Stimulated activated CD4-positive, alpha-beta T cell treated with anti-CD3 and anti-CD28 coated beads, Interleukin-12 subunit alpha, Interleukin-12 subunit beta, amount 100 ng/mL, for 4 hours (primary cell): ENCODE data around the gene ALG10.
A peak's percentile ranks its signal among the peaks of the same experiment; 100 is the strongest.
"Not testable (repeated sequence)": the region's sequence is repeated elsewhere in the genome, so short reads cannot be mapped to it uniquely, and the experiment has no call there.

Source experiments
- DNase-seq: peaks from one replicate; pipeline ENCODE4 v3.0.0-alpha.2; 2020

Gene ALG10

DNA sequence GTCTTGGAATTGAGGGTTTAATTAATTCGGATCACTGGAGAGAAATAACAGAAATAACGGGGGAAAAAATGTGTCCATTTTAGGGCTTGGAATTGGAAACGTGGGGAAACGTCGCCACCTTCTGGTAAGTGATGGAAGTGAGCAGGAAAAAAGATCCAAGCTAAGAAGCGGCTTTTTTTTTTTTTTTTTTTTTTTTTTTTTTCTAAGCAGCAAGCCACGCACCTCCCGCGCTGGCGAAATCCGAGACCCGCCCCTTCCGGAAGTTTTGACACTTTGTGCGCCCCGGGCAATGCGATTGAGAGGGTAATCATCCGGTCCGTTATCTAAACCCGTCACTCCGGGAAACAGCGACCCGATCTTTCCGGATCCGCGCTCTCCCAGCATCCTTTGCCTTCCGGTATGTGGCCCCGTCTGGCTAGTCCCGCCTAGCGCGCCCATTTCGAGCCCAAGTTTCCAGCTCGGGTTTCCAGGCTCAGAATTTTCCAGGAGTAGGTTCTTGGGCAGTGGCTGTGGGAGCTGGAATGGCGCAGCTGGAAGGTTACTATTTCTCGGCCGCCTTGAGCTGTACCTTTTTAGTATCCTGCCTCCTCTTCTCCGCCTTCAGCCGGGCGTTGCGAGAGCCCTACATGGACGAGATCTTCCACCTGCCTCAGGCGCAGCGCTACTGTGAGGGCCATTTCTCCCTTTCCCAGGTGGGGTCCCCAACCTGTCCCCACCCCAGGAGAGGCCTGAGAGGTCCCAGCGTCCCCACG lies at the start of gene ALG10:
TSS of gene ALG10 (plus strand) at position 418 of the 752 bp plus-strand sequence. CDS start at position 522, 104 bp downstream.
- peak; percentile 90 for DNase-seq

DNA sequence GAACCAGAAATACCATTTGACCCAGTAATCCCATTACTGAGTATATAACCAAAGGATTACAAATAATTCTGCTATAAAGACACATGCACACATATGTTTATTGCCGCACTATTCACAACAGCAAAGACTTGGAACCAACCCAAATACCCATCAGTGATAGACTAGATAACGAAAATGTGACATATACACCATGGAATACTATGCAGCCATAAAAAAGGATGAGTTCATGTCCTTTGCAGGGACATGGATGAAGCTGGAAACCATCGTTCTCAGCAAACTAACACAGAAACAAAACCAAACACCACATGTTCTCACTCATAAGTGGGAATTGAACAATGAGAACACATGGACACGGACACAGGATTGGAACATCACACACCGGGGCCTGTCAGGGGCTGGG lies 49.4 kb upstream of the ALG10 start:
- DNase-seq, result not testable (repeated sequence)

DNA sequence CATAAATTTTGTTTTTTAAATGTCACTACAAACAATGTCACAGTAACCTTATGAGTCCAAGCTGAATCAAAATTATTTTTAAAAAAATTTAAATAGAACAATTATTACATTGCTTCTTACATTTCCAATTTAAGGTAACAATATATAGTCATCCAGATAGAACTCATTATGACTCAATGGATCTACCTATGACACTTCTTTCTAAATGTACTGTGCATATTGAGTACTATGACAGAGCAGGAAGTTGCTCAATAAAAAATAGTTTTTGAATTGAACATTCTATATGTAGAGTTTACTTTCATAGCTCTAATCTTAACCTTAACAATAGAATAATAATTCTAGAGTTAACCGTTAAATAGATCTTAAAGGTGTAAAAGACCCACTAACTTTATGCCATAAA lies 44.4 kb upstream of the ALG10 start:
- DNase-seq, result no peak

DNA sequence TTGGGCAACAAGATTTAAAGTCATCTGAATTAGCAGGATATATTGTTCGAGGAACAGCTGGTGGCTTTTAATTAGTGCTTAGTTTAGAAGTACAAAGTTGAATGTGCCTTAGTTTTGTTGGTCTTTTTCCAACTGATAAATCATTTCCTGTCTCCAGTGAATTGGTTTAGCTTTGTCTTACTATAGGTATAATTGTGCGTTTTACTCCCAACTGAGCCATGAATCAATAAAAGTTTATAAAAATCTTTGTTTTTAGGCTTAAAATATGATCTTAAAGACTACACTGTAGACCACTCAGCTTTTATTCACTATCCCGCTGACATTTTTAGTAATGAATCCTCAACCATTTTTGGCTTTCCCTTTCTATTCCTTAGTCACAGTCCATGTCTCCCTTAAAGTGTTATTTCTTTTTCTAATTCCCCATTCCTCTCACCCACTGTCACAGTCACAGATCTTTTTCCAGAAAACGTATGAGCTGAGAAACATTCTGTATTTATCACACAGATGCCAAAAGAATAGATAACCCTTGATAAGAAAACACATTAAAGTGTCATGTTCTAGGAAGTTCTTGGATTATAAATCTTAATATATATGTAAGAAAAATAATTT lies 34.0 kb upstream of the ALG10 start:
- DNase-seq, result no peak

DNA sequence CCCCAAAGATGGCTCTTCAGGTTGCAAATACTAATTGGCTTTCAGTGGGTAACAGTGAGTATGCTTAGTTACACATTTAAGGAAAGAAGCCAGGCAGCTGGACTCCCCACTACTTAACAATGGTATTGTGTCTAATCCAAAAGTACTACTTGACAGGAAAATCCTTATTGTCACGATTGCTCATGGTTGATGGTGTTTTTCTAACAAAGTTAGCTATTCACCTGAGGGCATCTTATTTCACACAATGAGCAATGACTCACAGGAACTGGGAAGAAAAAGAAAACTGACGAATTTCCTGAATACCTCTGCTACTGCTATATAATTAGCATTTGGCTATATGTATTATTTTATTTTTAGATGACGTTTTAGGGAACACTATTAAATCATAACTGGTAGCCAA lies 33.4 kb upstream of the ALG10 start:
- no peak for DNase-seq

DNA sequence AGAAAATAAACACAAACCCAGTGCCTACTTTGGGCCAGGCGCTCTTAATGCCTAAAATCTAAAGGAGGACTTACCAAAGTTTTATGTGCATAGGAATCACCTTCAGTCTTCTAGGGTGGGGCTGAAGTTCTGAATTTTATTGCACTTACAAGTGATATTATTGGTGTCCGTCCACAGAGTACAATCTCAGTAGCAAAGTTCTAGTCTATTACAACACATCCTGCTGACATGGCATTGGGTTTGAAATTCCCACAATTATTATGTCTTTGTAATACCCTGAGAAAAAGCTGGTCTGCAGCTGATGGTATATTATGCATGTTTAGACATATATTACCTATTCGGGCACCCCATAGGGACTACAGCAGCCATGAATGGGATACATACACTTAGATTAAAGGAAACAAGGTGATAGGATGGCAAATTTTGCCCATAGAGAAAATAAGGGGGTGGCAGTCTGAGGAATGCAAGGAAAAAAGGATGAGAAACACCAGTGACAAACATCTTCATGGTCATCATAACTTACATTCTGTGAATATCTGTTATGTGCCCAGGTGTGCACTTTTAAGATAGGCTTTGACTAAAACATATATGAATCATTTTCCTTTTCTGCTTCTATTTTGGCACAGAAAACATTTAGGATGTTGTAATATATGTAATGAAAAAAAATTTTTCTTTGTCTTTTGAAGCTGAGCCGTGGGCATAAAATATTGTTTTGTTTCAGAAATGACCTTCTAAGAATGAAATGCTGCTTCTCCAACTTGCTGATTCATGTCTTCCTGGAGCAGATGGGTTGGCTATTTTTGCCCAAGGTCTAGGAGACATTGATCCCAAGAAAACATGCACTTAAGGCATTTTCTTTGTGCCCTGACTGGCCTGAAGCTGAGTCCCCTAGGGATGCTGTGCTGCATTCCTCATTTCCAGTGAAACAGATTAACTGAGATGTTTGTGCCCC lies 27.2 kb upstream of the ALG10 start:
- DNase-seq, result no peak

GRCh38 chr12:34008835-34009234 lies 13.5 kb upstream of the ALG10 start:
- not testable (repeated sequence) for DNase-seq

- no peak for DNase-seq
These were observed 5.9 kb upstream of the ALG10 start for GRCh38 chr12:34016361-34016760.

DNA sequence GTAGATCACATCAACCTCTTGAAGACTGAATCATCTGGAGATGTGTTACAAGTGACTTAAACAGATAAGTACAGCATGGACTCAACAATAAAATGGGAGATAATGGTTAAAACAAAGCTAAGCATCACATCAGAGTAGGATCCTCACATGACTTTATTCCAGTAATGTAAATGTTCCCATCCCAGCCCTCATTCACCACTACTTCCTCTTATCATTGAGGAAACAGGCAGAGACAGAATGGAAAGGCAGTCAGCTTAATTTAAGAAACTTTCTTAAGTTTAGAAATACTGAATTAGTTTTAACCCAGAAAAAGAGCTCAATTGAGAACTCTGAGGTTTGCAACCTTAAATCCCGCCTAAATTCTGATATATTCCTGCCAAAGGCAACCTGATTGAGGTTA lies 1.2 kb upstream of the ALG10 start:
- DNase-seq, result no peak

DNA sequence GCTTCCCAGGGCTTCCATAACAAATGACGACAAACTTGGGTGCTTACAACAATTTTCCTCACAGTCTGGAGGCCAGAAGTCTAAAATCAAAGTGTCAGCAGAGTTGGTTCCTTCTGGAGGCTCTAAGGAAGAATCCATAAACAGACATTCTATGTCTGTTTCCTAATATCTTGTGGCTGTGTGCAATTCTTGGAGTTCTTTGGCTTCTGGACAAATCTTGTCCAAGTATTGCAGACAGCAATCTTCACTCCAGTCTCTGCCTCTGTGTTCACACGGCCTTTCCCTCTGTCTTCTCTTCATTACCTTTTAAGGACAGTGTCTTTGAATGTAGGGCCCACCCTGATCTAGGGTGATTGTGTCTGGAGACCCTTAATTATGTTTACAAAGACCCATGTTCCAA lies 5.4 kb downstream of the ALG10 start:
- not testable (repeated sequence) for DNase-seq

DNA sequence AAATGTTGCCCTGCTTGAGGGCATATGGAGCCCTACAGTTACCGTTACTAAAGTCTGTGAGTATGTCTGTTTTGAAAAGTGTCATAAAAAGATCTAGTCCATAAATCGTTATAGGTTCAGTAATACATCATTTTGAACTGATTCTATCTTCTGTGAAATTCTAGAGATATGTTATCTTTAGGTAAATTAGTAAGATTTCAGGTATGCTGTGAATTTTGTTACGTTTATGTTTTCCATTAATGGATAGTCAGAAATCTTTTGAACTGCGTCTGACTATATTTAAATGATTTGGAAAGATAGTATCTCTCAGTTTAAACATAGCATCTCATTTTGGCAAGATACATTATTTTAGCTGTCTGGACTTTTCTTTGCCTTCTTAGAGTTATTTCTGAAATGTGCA lies 8.3 kb downstream of the ALG10 start:
- no peak for DNase-seq

DNA sequence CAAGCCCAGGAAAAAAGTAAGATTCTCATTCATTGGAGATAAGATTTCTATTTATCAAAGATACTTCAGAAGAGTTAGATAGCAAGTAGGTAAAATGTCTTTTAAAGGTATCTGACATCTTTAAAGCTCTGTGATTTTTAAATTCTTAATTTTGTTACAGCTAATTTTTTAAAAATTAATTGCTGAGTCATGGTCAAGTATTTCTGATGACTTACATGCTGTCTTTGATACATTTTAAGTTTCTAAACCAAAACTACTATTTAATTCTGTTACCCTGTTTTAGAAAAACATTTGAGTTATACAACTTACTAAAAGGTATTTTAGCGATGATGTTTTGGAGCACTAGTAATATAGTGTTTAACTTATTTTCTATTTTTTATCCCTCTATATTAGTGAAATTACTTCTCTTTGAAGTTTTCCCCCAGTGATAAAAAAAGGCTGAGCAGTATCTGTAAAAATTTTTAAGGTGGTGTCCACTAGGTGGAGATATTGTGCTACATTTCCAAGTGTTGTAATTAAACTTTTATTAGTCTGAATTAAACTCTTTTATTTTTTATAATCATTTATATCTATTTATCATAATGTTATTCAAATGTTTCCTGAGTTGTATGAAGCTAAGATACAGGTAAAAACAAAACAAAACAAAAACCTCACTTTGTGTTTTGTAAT lies 11.5 kb downstream of the ALG10 start:
- no peak for DNase-seq

DNA sequence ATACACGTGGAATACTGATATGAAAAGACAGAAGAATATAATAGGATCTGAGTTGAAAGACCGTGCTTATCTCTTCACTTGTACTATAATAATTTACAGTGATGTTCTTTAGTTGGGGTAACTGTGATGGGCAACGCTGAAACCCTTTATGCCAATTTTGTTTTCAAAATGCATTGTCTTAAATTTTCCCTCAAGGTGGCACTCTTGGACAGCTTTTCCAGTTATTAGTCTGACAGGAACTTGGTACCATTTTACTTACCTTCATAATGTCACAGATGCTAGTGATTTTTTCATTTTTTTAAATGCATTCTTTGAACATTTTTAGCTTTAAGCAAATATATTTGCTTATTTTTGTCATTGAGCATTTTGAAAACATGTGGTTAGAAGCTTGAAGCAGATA lies 16.1 kb downstream of the ALG10 start:
- DNase-seq, result not testable (repeated sequence)

- no peak for DNase-seq
These were observed 24.3 kb downstream of the ALG10 start for GRCh38 chr12:34046570-34046969.

DNA sequence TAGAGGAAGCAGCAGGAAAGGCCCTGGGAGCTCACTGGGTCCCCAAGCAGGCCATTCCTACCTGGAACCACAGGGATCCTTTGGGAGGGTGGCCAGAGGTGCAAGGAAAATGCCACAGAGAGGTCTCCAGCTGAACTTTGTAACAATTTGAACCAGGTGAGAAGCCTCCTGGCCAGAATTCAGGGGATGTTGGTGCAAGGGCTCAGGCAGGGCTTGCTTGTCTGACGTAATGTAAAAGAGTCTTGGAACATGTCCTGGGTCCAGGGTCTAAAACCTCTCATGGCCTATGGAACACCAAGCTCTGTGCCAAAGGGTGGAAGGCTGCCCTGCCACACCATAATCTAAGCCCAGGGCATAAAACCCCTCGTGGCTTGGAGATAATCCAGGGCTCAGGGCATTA lies 25.6 kb downstream of the ALG10 start:
- DNase-seq, result not testable (repeated sequence)

- no peak for DNase-seq
These were observed 26.4 kb downstream of the ALG10 start for GRCh38 chr12:34048714-34049113.

DNA sequence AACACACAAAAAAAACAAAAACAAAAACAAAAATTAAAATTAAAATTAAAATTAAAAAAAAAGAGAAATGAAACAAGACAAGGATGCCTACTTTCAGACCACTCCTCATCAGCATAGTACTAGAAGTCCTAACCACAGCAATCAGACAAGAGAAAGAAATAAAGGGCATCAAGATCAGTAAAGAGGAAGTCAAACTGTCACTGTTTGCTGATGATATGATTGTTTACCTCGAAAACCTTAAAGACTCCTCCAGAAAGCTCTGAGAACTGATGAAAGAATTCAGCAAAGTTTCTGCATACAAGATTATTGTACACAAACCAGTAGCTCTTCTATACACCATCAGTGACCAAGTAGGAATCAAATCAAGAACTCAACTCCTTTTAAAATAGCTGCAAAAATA lies 29.2 kb downstream of the ALG10 start:
- DNase-seq, result no peak

- no peak for DNase-seq
These were observed 32.6 kb downstream of the ALG10 start for GRCh38 chr12:34054938-34055337.
